Mucosa of descending colon (tissue), 3 donors: ENCODE measurements around the gene SLC46A1. TPM values are rescaled to one million over a fixed set of nuclear protein-coding genes. Genes with fewer than 3 reads are reported as not detected.

ENCODE experiments used
- ATAC-seq: fragments of 200-7000 bp; cut with Tn5 transposase; one replicate; pipeline ENCODE4 v1.9.1; 2020; ENCODE audit warnings: mild to moderate bottlenecking, moderate library complexity
- DNase-seq, 3 donors: peaks; one replicate each; pipeline ENCODE4 v3.0.0-alpha.2; 2020
- H3K36me3 ChIP-seq: fragments of 200-600 bp; one replicate; pipeline ENCODE4 v1.8.0; 2021; ENCODE audit warnings: low read depth, mild to moderate bottlenecking
- H3K4me1 ChIP-seq: fragments of 200-600 bp; one replicate; pipeline ENCODE4 v1.8.0; 2021; ENCODE audit warnings: low read depth, mild to moderate bottlenecking
- H3K4me3 ChIP-seq: fragments of 200-600 bp; one replicate; pipeline ENCODE4 v1.8.0; 2021; ENCODE audit warnings: mild to moderate bottlenecking
- H3K9me3 ChIP-seq: fragments of 200-600 bp; one replicate; pipeline ENCODE4 v1.8.0; 2021; ENCODE audit warnings: mild to moderate bottlenecking
- intact Hi-C, 2 donors: fragments of 100-400 bp; cut with DNase I in 1 of 2; cut with micrococcal nuclease in 1 of 2; formaldehyde crosslinking; loops; one replicate each; pipeline versions ENCODE4 v1.11.0 to v1.11.1; 2022; cut with DNase I, micrococcal nuclease
- total RNA-seq, 3 donors: library from RNA; stranded (reverse); fragmentation: NEBNext Ultra II Directional in 2 of 3; extraction: Animal tissue kit (Norgen Biotek cat#: 25700) in 2 of 3; gene quantifications; one replicate each; pipeline versions ENCODE4 v1.2.1 to v1.2.4, GENCODE V29; 2021 to 2023
- TF ChIP-seq, protein P1 (sequence below): fragments of 200-600 bp; IDR thresholded peaks from one replicate; pipeline ENCODE4 v1.8.0; 2022; ENCODE audit warnings: antibody characterized with exemption, mild to moderate bottlenecking
- donor health status: DM: no; HTN: no; CAD: no; lungs with moderate emphysema.
- donor health status: DM: no; HTN: no; CAD: no.
- donor health status: DM: no; HTN: yes; CAD: no.

Gene SLC46A1
- total RNA-seq, 3 donors from 2014 or later: 4.2 to 10.0 (median 8.6) TPM

DNA sequence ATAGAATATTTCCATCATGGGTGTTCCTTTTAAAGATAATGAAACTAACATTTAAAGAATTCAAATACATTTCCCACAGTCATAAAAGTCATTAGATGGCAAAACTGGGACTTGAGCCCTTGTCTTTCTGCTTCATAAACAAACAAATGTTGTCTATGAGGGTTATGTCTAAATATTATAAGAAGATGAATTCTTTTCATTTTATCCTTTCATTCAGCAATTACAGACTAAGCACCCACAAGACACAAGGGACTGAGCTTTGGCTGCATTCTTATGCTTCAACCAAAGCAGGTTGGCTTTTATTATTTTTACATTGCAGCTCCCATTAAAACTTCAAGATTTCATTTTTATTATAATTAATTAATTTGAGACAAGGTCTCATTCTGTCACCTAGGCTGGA, 19.6 kb downstream of the SLC46A1 start:
- ATAC-seq (no peak), DNase-seq (no peak)
- H3K9me3 ChIP-seq: no peaks in the 10 kb centered on the region
- TF ChIP-seq, protein P1, sequence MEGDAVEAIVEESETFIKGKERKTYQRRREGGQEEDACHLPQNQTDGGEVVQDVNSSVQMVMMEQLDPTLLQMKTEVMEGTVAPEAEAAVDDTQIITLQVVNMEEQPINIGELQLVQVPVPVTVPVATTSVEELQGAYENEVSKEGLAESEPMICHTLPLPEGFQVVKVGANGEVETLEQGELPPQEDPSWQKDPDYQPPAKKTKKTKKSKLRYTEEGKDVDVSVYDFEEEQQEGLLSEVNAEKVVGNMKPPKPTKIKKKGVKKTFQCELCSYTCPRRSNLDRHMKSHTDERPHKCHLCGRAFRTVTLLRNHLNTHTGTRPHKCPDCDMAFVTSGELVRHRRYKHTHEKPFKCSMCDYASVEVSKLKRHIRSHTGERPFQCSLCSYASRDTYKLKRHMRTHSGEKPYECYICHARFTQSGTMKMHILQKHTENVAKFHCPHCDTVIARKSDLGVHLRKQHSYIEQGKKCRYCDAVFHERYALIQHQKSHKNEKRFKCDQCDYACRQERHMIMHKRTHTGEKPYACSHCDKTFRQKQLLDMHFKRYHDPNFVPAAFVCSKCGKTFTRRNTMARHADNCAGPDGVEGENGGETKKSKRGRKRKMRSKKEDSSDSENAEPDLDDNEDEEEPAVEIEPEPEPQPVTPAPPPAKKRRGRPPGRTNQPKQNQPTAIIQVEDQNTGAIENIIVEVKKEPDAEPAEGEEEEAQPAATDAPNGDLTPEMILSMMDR: no peak
- H3K36me3 ChIP-seq: no peaks in the 10 kb centered on the region
- intact Hi-C loops: no loop called here
- peaks cover 2% of the 10 kb centered on the region for H3K4me1 ChIP-seq
- H3K4me3 ChIP-seq: no peak overlapping the region

DNA sequence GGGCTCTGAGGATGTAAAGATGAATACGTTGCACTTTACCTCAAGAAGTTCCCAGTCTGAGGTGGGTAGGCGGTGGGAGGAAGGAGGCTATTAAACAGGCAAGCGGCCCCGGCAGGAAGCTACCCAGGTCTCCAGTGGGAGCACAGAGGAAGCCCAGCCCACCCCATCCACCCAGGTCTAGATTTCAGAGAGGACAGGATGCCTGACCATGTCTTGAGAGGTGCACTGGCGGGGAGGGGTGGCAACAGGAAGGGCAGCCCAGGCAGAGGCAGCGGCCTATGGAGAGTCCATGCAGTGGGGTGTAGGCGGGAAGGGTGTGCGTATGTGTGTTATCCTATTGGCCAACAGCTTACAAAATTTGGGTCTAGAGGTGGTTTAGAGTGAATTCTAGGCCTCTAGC, 20.6 kb downstream of the SLC46A1 start:
- Histone ChIP-seq H3K36me3 (no peaks in the 10 kb centered on the region), H3K4me1 (peaks cover 2% of the 10 kb centered on the region), H3K9me3 (no peaks in the 10 kb centered on the region), H3K4me3 (no peak overlapping the region)
- DNase-seq (no peak), ATAC-seq (no peak)
- TF ChIP-seq, protein P1: no peak
- intact Hi-C loops: no loop called here

DNA sequence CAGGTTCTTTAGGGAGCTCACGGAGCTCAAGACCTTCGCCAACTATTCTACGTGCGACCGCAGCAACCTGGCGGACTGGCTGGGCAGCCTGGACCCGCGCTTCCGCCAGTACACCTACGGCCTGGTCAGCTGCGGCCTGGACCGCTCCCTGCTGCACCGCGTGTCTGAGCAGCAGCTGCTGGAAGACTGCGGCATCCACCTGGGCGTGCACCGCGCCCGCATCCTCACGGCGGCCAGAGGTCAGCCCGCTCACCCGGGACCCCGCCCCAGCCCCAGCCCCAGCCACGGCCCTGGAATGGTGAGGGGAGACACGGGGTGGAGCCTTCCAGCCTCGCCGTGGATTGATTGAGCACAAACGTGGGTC, 21.0 kb downstream of the SLC46A1 start:
- DNase-seq (peak; percentile 41 to 73 (median 72)), ATAC-seq (peak; percentile 68)
- Histone ChIP-seq H3K36me3 (no peaks in the 10 kb centered on the region), H3K4me1 (peaks cover 2% of the 10 kb centered on the region), H3K4me3 (peak overlapping the region; percentile 15), H3K9me3 (no peaks in the 10 kb centered on the region)
- intact Hi-C loops: no loop called here
- TF ChIP-seq, protein P1: no peak

DNA sequence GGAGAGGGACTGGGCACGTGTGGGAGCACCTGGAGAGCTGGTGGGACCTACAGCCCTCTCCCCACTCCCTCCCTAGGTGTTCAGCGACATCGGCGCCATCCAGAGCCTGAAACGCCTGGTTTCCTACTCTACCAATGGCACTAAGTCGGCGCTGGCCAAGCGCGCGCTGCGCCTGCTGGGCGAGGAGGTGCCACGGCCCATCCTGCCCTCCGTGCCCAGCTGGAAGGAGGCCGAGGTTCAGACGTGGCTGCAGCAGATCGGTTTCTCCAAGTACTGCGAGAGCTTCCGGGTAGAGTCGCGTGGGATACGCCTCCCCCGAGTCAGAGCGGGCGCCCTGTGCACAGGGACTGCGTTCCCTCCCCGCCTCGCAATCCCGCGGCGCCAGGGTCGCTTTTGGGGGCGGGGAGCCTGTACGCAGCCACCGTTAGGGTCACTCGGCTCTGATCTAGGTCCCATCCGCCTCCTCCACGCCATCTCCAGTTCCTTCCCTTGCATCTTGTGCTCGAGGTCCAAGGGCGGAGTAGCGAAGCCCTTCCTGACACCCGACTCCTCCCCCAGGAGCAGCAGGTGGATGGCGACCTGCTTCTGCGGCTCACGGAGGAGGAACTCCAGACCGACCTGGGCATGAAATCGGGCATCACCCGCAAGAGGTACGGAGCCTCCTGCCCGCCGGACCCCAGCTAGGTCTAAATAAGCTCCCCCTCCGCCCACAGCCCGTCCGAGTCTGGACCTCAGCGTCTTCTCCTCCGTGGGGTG, 21.6 kb downstream of the SLC46A1 start:
- peak; percentile 94 for ATAC-seq
- intact Hi-C loops: no loop called here
- TF ChIP-seq, protein P1: no peak
- DNase-seq: peak; percentile 83 to 89 (median 88)
- H3K36me3 ChIP-seq: no peaks in the 10 kb centered on the region
- H3K4me1 ChIP-seq: peaks cover 2% of the 10 kb centered on the region
- no peaks in the 10 kb centered on the region for H3K9me3 ChIP-seq
- peak overlapping the region; percentile 15 for H3K4me3 ChIP-seq

DNA sequence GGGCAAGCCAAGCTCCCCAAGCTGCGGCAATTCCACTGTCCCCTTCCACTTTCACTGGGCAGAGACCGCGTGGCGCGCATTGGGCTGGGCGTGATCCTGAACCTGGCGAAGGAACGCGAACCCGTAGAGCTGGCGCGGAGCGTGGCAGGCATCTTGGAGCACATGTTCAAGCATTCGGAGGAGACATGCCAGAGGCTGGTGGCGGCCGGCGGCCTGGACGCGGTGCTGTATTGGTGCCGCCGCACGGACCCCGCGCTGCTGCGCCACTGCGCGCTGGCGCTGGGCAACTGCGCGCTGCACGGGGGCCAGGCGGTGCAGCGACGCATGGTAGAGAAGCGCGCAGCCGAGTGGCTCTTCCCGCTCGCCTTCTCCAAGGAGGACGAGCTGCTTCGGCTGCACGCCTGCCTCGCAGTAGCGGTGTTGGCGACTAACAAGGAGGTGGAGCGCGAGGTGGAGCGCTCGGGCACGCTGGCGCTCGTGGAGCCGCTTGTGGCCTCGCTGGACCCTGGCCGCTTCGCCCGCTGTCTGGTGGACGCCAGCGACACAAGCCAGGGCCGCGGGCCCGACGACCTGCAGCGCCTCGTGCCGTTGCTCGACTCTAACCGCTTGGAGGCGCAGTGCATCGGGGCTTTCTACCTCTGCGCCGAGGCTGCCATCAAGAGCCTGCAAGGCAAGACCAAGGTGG, 24.7 kb downstream of the SLC46A1 start:
- H3K4me3 ChIP-seq: no peak overlapping the region
- no peaks in the 10 kb centered on the region for H3K9me3 ChIP-seq
- DNase-seq (peak in 2 of 3 donors; percentile 59 to 65), ATAC-seq (peak; percentile 45)
- H3K4me1 ChIP-seq: peaks cover 2% of the 10 kb centered on the region
- TF ChIP-seq, protein P1: no peak
- intact Hi-C loops: no loop called here
- H3K36me3 ChIP-seq: no peaks in the 10 kb centered on the region
